ENCODE measurements around the gene TTLL11. TPM values are rescaled to one million over a fixed set of nuclear protein-coding genes. Genes with fewer than 3 reads are reported as not detected.

TTLL11 gene
- total and polyA plus RNA-seq, 2 of the 8 experiments (the other 6 are each of a cell fraction or from before 2014, with no cell fraction given), result 0.56 to 0.80 TPM

- TF ChIP-seq CHD7 (IDR thresholded peaks at IDR 0.05; ENCODE audit: insufficient replicate concordance, low read length) (no peak), CTCF (IDR thresholded peaks at IDR 0.05; ENCODE audit: control extremely low read depth in 1 of 3, insufficient read depth in 1 of 3, low read depth in 1 of 3, low read length in 3 of 3) (no peak), SIRT6 (IDR thresholded peaks at IDR 0.05; ENCODE audit: low read length) (no peak), HDAC2 (IDR thresholded peaks at IDR 0.05; ENCODE audit: borderline replicate concordance in 1 of 2, low read depth in 2 of 2, low read length in 2 of 2) (no peak)
Measured at GRCh38 chr9:121939643-121940042, 153.5 kb downstream of the TTLL11 start (continued).

All from H1 (cell line).